Gastroesophageal sphincter (tissue), 4 donors: ENCODE data around the gene PTCH2. TPM values are rescaled to one million over a fixed set of nuclear protein-coding genes. Genes with fewer than 3 reads are reported as not detected.

Experiments used
- ATAC-seq: fragments of 150-250 bp; one replicate; pipeline ENCODE4 v1.9.1; 2016; ENCODE audit warnings: mild to moderate bottlenecking, moderate library complexity
- H3K27ac ChIP-seq, 4 donors: fragments of 200-600 bp; sonication (generic) in 3 of 4; 1 replicate in 3 of 4; 2 replicates in 1 of 4; pipeline ENCODE4 v1.5.1; 2016 to 2019
- H3K27me3 ChIP-seq: fragments of 200-600 bp; sonication (generic); one replicate; pipeline ENCODE4 v1.5.1; 2019
- H3K36me3 ChIP-seq, 2 donors: fragments of 200-600 bp; sonication (generic); one replicate each; pipeline ENCODE4 v1.5.1; 2019; ENCODE audit warnings: control low read depth in 1 of 2
- H3K4me1 ChIP-seq, 3 donors: fragments of 200-600 bp; sonication (generic); 1 replicate in 2 of 3; 2 replicates in 1 of 3; pipeline ENCODE4 v1.5.1; 2016 to 2019; ENCODE audit warnings: control low read depth in 2 of 3
- H3K4me3 ChIP-seq, 2 donors: fragments of 200-600 bp; sonication (generic); one replicate each; pipeline ENCODE4 v1.5.1; 2019; ENCODE audit warnings: mild to moderate bottlenecking in 1 of 2, moderate library complexity in 1 of 2
- H3K9me3 ChIP-seq, 3 donors: fragments of 200-600 bp; sonication (generic); one replicate each; pipeline ENCODE4 v1.5.1; 2017 to 2019; ENCODE audit warnings: control low read depth in 2 of 3
- EP300 ChIP-seq: sonication (generic); formaldehyde crosslinking; IDR thresholded peaks from one replicate; pipeline ENCODE4 v1.6.1; 2017; ENCODE audit warnings: antibody characterized with exemption, mild to moderate bottlenecking
- POLR2A ChIP-seq, 2 donors: fragments of 450-650 bp; IDR thresholded peaks; one replicate each; pipeline ENCODE4 v1.6.1; 2017; ENCODE audit warnings: antibody characterized with exemption in 2 of 2, mild to moderate bottlenecking in 2 of 2, moderate library complexity in 1 of 2
- POLR2AphosphoS5 ChIP-seq: sonication (generic); formaldehyde crosslinking; IDR thresholded peaks from one replicate; pipeline ENCODE4 v1.6.1; 2017; ENCODE audit warnings: antibody characterized with exemption
- WGBS, 2 donors: methylation state at CpG; one replicate each; pipeline ENCODE4 v1.1.5; 2018; ENCODE audit warnings: low coverage in 1 of 2; 5-methylcytosine and 5-hydroxymethylcytosine counted together
- total RNA-seq, 4 donors: library from RNA; depleted of rRNA; stranded (reverse); fragments of >200 nt; gene quantifications; one replicate each; pipeline ENCODE4 v1.1.0, GENCODE V29; 2016
- TF ChIP-seq, protein P1 (sequence below), 4 experiments: fragments of 200-600 bp in 2 of 4; fragments of 450-650 bp in 2 of 4; sonication (generic) in 1 of 4; IDR thresholded peaks; one replicate each; pipeline ENCODE4 v1.5.1; 2017 to 2019; ENCODE audit warnings: antibody characterized with exemption in 4 of 4, mild to moderate bottlenecking in 2 of 4, moderate library complexity in 2 of 4

PTCH2 gene
- 1 to 10 TPM in 2 of 4 donors, under 1 TPM in 2; 0.54 to 1.9 (median 1.1) TPM for total RNA-seq

GRCh38 chr1:44842862-44843655, at the start of gene PTCH2:
PTCH2 (minus strand) TSS chr1:44843253; CDS start chr1:44842932, 321 bp downstream.
- ATAC-seq, result peak; percentile 93
- H3K27ac ChIP-seq, result peak within 1 kb of the TSS in 3 of 4 donors; percentile 80 to 85 (median 83)
- peak within 1 kb of the TSS; percentile 32 to 71 for H3K4me3 ChIP-seq
- no peaks in the 10 kb centered on the region for H3K9me3 ChIP-seq
- H3K36me3 ChIP-seq, result no peaks in the 10 kb centered on the region
- 0 to 2% methylated on average over 1 to 21 of the region's 72 CpGs for WGBS, 2 donors
- TF ChIP-seq POLR2AphosphoS5 (no peak), POLR2A (IDR thresholded peaks at IDR 0.05) (peak in 1 of 2 donors; percentile 22), EP300 (no peak)
- TF ChIP-seq, protein P1, sequence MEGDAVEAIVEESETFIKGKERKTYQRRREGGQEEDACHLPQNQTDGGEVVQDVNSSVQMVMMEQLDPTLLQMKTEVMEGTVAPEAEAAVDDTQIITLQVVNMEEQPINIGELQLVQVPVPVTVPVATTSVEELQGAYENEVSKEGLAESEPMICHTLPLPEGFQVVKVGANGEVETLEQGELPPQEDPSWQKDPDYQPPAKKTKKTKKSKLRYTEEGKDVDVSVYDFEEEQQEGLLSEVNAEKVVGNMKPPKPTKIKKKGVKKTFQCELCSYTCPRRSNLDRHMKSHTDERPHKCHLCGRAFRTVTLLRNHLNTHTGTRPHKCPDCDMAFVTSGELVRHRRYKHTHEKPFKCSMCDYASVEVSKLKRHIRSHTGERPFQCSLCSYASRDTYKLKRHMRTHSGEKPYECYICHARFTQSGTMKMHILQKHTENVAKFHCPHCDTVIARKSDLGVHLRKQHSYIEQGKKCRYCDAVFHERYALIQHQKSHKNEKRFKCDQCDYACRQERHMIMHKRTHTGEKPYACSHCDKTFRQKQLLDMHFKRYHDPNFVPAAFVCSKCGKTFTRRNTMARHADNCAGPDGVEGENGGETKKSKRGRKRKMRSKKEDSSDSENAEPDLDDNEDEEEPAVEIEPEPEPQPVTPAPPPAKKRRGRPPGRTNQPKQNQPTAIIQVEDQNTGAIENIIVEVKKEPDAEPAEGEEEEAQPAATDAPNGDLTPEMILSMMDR (IDR thresholded peaks at IDR 0.05), result no peak
- peaks cover 0 to 23% (median 8%) of the 10 kb centered on the region in 3 donors for H3K4me1 ChIP-seq
- no peaks in the 10 kb centered on the region for H3K27me3 ChIP-seq

DNA sequence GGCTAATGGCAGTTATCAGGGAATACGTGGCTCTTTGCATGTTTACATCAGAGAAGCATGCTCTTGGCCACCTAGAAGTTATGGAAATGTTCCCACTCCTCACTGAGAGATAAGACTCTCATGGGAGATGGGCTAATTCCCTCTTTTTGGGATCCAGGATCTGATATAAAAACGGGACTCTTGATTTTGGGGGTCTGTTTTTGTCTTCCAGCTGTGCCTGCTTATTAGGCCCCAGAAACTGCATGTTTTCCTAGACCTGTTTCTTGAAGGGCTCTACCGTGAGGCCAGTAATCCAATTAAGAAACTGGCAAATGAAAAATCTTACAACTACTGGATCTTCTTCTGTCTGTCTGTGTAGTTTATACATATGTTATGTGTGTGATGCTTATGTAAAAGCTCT, 47.0 kb upstream of the PTCH2 start:
- 78 to 100% methylated on average over 2 to 3 of the region's 3 CpGs for WGBS, 2 donors

GRCh38 chr1:44885406-44885805, 42.4 kb upstream of the PTCH2 start:
- 79 to 97% methylated on average over 5 to 6 of the region's 6 CpGs for WGBS, 2 donors
- Histone ChIP-seq H3K4me1 (peaks cover 0 to 14% (median 0%) of the 10 kb centered on the region in 3 donors), H3K27me3 (no peaks in the 10 kb centered on the region), H3K9me3 (no peaks in the 10 kb centered on the region), H3K27ac (no peak overlapping the region), H3K4me3 (no peak overlapping the region), H3K36me3 (peaks cover 0 to 33% of the 10 kb centered on the region in 2 donors)
- no peak for ATAC-seq
- TF ChIP-seq, protein P1 (IDR thresholded peaks at IDR 0.05), result no peak
- TF ChIP-seq POLR2AphosphoS5, result no peak
- no peak for TF ChIP-seq EP300
- TF ChIP-seq POLR2A (IDR thresholded peaks at IDR 0.05), result no peak

More for the DNA sequence above, 47.0 kb upstream of the PTCH2 start:
- H3K4me1 ChIP-seq, result peaks cover 0 to 2% (median 0%) of the 10 kb centered on the region in 3 donors
- H3K27ac ChIP-seq, result no peak overlapping the region
- no peaks in the 10 kb centered on the region for H3K9me3 ChIP-seq
- no peaks in the 10 kb centered on the region for H3K27me3 ChIP-seq
- no peak for ATAC-seq
- H3K36me3 ChIP-seq, result peaks cover 0 to 28% of the 10 kb centered on the region in 2 donors
- no peak overlapping the region for H3K4me3 ChIP-seq
- TF ChIP-seq POLR2A (IDR thresholded peaks at IDR 0.05), result no peak
- no peak for TF ChIP-seq POLR2AphosphoS5
- TF ChIP-seq, protein P1 (IDR thresholded peaks at IDR 0.05), result no peak
- no peak for TF ChIP-seq EP300

DNA sequence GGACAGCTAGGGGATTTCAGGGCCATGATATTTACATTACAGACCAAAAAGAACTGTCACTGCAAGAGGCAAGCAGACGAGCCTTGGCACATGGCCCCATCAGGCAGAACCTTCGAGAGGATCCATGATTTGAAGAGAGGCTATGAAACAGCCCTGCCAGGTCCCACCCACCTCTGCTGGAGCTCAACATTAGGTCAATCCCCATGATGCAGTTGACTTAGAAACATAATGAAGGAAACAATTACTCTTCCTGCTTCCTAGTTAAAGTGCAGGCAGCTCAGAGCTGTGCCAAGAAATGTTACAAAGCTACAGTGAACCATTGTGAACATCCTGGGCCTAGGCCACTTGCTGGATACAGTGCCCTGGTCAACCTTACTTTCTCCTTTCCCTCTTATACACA, 41.7 kb upstream of the PTCH2 start:
- WGBS, 2 donors, result 15 to 17% methylated on average over 2 of the region's 2 CpGs
- no peaks in the 10 kb centered on the region for H3K27me3 ChIP-seq
- peak; percentile 50 for ATAC-seq
- TF ChIP-seq POLR2A (IDR thresholded peaks at IDR 0.05) (no peak), EP300 (no peak)
- TF ChIP-seq, protein P1 (IDR thresholded peaks at IDR 0.05), result no peak
- H3K4me3 ChIP-seq, result no peak overlapping the region
- H3K36me3 ChIP-seq, result peaks cover 0 to 36% of the 10 kb centered on the region in 2 donors
- no peaks in the 10 kb centered on the region for H3K9me3 ChIP-seq
- peaks cover 0 to 14% (median 0%) of the 10 kb centered on the region in 3 donors for H3K4me1 ChIP-seq
- peak overlapping the region in 3 of 4 donors; percentile 11 to 39 (median 31) for H3K27ac ChIP-seq
